Stimulated activated memory B cell treated with anti-CD40 and anti-IgM and Interleukin-4, amounts not matched to agents 10 μg/mL and 1 μg/mL and 100 μg/mL, for 72 hours (primary cell): Measurements from ENCODE around the gene IL17REL.

ENCODE experiments used
- ATAC-seq: fragments of 150-1000 bp; cut with Tn5 transposase; 2 replicates; pipeline ENCODE4 v1.10.0; 2021
- H3K27ac Mint-ChIP-seq: one replicate; pipeline ENCODE4 v1.8.0; 2022; ENCODE audit warnings: mild to moderate bottlenecking, mixed read lengths
- H3K27me3 Mint-ChIP-seq: one replicate; pipeline ENCODE4 v1.8.0; 2022; ENCODE audit warnings: mixed read lengths
- H3K36me3 Mint-ChIP-seq: one replicate; pipeline ENCODE4 v1.8.0; 2022; ENCODE audit warnings: mixed read lengths
- H3K4me1 Mint-ChIP-seq: one replicate; pipeline ENCODE4 v1.8.0; 2022; ENCODE audit warnings: mixed read lengths
- H3K4me3 Mint-ChIP-seq: one replicate; pipeline ENCODE4 v1.8.0; 2022; ENCODE audit warnings: mild to moderate bottlenecking, moderate library complexity, mixed read lengths
- H3K9me3 Mint-ChIP-seq: one replicate; pipeline ENCODE4 v1.8.0; 2022; ENCODE audit warnings: mixed read lengths

Gene IL17REL

DNA sequence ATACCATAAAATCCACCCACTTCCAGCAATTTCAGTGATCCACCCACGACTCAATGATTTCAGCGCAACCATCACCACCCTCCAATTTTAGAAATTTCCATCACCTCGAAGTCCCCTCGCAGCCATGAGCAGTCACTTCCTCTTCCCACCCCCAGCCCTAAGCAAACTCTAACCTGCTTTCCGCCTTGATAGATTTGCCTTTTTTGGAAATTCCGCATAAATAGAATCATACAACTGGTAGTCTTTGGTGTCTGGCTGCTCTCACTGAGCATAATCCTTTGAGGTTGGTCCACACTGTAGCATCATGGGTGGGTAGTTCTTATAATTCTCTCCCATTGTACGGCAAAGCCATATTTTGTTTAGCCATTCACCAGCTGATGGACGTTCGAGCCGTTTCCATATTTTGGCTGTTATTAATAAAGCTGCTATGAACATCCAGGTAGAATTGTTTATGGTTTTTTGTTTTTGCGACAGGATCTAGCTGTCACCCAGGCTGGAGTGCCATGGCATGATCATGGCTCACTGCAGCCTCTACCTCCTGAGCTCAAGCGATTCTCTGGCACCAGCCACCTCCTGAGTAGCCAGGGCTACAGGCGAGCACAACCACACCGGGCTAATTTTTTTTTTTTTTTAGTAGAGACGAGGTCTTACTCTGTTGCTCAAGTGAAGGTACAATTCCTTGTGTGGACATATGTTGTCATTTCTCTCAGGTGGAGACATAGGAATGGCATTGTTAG is 36.0 kb downstream of the IL17REL start:
- Mint-ChIP-seq H3K4me1 (peaks cover 17% of the 10 kb centered on the region), H3K27me3 (no peaks in the 10 kb centered on the region), H3K9me3 (peaks cover 11% of the 10 kb centered on the region), H3K36me3 (peaks cover 10% of the 10 kb centered on the region), H3K27ac (peak overlapping the region; percentile 84), H3K4me3 (peak overlapping the region; percentile 27)
- peak; percentile 81 for ATAC-seq

DNA sequence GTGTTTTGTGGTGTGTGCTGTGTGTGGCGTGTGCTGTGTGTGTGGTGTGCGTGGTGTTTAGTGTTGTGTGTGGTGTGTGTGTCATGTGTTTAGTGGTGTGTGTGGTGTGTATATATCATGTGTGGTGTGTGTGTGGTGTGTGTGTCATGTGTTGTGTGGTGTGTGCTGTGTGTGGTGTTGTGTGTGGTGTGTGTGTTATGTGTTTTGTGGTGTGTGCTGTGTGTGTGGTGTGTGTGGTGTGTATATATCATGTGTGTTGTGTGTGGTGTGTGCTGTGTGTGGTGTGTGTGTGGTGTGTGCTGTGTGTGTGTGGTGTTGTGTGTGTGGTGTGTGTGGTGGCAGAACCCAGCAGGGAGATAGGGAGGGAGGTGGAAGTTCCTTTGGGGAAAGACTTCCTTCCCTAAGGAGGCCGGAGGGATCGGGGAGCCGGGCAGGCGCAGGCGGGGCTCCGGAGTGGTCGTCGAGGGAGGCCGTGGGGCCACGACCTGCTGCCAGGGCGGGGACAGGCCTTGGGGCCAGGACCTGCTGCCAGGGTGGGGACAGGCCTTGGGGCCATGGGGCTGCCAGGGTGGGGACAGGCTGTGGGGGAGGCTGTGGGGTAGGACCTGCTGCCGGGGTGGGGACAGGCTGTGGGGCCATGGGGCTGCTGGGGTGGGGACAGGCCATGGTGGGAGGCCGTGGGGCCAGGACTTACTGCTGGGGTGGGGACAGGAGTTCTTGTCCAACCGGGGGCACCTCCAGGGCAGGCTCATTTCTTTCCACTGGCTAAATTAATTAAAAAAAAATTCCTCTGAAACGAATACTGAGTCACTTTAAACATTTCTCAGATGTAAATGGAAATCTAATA is 36.8 kb downstream of the IL17REL start:
- Mint-ChIP-seq H3K27me3 (no peaks in the 10 kb centered on the region), H3K4me1 (peaks cover 20% of the 10 kb centered on the region), H3K27ac (peak overlapping the region; percentile 84), H3K36me3 (peaks cover 10% of the 10 kb centered on the region), H3K4me3 (peak overlapping the region; percentile 18), H3K9me3 (peaks cover 11% of the 10 kb centered on the region)
- ATAC-seq: peak; percentile 71

DNA sequence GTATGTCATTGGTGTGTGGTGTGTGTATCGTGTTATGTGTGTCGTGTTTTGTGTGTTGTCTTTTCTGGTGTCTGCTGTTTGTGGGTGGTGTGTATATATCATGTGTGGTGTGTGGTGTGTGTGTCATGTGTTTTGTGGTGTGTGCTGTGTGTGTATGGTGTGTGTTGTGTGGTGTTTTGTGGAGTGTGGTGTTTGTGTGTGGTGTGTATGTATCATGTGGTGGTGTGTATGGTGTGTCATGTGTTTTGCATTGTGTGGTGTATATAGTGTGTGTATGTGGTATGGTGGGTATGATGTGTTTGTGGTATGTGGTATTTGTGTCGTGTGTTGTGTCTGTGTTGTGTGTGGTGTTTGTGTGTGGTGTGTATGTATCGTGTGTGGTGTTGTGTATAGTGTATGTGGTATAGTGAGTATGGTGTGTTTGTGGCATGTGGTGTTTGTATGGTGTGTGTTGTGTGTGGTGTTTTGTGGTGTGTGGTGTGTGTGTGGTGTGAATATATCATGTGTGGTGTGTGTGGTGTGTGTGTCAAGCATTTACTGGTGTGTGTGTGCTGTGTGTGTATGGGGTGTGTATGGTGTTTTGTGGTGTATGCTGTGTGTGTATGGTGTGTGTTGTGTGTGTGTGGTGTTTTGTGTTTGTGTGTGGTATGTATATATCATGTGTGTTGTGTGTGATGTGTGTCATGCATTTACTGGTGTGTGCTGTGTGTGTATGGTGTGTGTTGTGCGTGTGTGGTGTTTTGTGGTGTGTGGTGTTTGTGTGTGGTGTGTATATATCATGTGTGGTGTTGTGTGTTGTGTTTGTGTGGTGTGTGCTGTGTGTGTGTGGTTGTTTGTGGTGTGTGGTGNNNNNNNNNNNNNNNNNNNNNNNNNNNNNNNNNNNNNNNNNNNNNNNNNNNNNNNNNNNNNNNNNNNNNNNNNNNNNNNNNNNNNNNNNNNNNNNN is 39.3 kb downstream of the IL17REL start:
- no peak for ATAC-seq
- H3K4me1 Mint-ChIP-seq: peaks cover 31% of the 10 kb centered on the region
- no peaks in the 10 kb centered on the region for H3K27me3 Mint-ChIP-seq
- no peak overlapping the region for H3K4me3 Mint-ChIP-seq
- no peaks in the 10 kb centered on the region for H3K36me3 Mint-ChIP-seq
- H3K9me3 Mint-ChIP-seq: peaks cover 3% of the 10 kb centered on the region
- H3K27ac Mint-ChIP-seq: no peak overlapping the region

GRCh38 chr22:49972163-49973017 is 40.2 kb downstream of the IL17REL start:
- H3K27me3 Mint-ChIP-seq: no peaks in the 10 kb centered on the region
- peaks cover 39% of the 10 kb centered on the region for H3K4me1 Mint-ChIP-seq
- no peak overlapping the region for H3K4me3 Mint-ChIP-seq
- ATAC-seq: no peak
- peaks cover 3% of the 10 kb centered on the region for H3K9me3 Mint-ChIP-seq
- peaks cover 2% of the 10 kb centered on the region for H3K36me3 Mint-ChIP-seq
- no peak overlapping the region for H3K27ac Mint-ChIP-seq

- peaks cover 44% of the 10 kb centered on the region for H3K4me1 Mint-ChIP-seq
- H3K27ac Mint-ChIP-seq: peak overlapping the region; percentile 95
- H3K4me3 Mint-ChIP-seq: peak overlapping the region; percentile 79
- H3K27me3 Mint-ChIP-seq: no peaks in the 10 kb centered on the region
- H3K9me3 Mint-ChIP-seq: peaks cover 3% of the 10 kb centered on the region
- peak; percentile 54 for ATAC-seq
- H3K36me3 Mint-ChIP-seq: peaks cover 5% of the 10 kb centered on the region
These were observed 41.1 kb downstream of the IL17REL start for GRCh38 chr22:49971232-49972162.

DNA sequence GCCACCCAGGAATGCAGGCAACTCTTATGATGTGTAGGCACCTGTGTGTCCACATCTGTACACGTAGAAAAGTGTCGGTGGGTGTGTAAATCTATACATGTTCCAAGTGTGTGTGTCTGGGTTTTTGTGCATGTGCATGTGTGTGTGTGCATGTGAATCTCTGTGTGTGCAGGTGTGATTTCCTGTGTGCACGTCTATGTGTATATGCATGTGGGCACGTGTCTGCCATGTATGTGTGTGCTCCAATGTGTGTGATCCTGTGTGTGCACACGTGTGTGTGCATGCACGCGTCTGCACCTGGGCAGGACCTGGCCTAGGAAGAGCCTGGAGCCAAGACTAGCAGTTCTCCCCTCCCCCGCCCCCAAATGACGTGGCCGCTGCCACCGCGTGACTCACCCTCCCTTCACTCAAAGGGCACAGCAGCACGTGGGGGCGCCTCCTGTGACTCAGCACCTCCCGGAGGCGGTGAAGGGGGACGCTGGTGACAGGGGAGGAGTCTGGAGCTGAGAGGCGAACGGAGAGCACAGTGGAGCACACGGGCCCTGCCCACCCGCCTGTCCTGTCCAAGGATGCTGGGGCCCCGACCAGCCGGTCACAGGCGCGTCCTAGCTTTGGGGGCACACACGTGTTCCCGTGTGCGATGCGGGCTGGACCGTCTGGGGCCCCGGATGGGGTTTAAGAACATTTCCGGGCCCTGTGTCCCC is 41.9 kb downstream of the IL17REL start:
- ATAC-seq: peak; percentile 90
- H3K36me3 Mint-ChIP-seq: peaks cover 5% of the 10 kb centered on the region
- peak overlapping the region; percentile 79 for H3K4me3 Mint-ChIP-seq
- H3K4me1 Mint-ChIP-seq: peaks cover 46% of the 10 kb centered on the region
- peak overlapping the region; percentile 95 for H3K27ac Mint-ChIP-seq
- no peaks in the 10 kb centered on the region for H3K27me3 Mint-ChIP-seq
- peaks cover 3% of the 10 kb centered on the region for H3K9me3 Mint-ChIP-seq

DNA sequence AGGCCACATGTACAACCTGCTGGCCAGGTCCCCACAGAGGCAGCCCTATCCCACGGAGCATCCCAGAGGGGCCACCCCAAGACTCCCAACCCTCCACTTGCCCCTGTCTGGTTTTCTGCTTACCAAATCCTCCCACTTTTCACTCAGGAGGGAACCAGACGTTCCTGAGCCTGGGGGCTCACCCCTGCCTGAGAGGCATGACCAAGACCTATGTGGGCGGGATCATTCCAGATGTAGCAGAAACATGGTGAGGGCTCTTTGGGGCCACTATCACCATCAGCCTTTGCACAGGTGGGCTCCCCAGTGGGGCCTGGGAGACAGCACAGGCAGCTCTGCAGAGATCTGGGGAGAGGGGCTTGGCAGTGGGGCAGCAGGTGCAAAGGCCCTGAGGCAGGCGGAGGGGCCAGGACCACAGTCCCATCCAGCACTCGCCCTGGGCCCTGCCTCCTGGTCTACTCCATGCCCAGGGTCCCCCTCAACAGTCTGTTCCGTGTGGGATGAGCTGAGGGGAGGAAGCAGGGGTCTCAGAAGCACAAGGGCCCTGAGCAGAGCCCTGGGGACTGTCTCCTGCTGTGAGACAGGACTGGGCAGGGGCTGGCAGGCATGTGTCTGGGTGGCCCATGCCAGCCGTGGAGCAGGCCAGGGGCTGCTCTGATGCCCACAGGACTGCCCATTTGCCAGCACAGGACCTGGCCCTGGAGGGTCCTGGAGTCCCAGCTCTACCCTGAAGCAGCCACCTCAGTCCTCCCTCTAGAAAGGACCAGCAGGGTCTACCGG is 42.6 kb downstream of the IL17REL start:
- no peak for ATAC-seq
- Mint-ChIP-seq H3K27ac (peak overlapping the region; percentile 95), H3K4me3 (no peak overlapping the region)

DNA sequence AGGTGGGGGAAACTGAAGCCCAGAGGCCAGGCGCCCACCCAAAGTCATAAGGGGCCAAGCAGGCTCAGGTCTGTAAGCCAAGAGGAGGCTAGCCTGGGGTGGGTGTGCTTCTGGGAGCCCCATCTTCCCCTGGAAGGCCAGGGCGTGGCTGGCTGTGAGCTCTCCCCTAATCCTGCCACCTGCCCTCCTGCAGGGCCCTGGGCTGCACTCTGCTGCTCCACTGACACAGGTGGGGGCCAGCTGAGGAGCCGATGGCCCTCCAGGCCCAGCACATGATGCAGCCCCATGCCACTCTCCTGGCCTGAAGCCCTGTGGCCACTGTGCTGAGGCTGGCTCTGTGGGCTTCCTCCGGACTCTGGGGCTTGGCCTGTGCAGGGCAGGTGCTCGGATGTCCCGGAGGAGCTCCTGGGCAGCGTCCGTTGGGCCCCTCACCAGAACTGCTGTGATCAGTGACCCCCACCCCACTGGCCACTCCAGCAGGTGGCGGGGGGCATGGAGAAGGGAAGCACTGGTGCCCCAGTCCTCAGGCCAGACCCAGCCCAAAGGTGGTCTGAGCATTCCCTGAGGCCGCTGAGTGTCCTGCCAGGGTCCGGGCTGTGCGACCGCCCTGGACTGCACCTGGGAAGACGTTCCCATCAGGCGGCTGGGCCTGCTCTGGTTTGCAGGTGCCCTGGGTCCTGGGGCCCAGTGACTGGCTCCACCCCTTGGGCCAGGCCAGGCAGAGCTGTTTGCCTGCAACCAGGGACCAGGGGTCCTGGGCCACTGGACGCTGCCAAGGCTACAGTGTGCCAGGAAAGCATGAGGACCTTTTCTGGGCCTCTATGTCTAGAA is 43.5 kb downstream of the IL17REL start:
- H3K36me3 Mint-ChIP-seq: peaks cover 8% of the 10 kb centered on the region
- peaks cover 56% of the 10 kb centered on the region for H3K4me1 Mint-ChIP-seq
- no peak overlapping the region for H3K27ac Mint-ChIP-seq
- no peaks in the 10 kb centered on the region for H3K27me3 Mint-ChIP-seq
- no peak for ATAC-seq
- no peak overlapping the region for H3K4me3 Mint-ChIP-seq
- H3K9me3 Mint-ChIP-seq: no peaks in the 10 kb centered on the region

More for the DNA sequence above, 42.6 kb downstream of the IL17REL start:
- Mint-ChIP-seq H3K9me3 (no peaks in the 10 kb centered on the region), H3K4me1 (peaks cover 47% of the 10 kb centered on the region), H3K27me3 (no peaks in the 10 kb centered on the region), H3K36me3 (peaks cover 5% of the 10 kb centered on the region)

DNA sequence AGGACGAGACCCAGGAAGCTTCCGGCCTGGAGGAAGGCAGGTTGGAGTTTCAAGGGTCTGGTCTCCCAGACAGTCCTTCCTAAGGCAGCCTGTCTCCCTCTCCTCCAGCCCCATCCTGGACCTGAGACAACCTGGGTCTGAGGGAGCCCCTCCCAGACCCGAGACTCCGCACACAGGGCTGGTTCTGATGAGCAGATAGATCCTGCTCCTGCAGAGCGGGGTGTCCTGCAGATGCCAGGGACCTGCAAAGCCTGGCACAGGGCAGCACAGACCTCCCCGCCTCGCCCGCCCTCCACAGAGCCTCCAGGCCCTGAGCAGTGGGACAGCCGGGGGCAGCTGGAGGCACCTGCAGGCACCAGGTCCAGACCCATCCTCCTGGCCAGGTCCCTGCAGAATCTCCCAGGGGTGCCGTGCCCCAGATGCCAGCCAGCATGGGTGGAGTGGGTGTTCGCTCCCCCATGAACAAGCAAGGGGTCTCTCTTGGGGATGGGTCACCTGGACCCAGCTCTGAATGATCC is 44.2 kb downstream of the IL17REL start:
- H3K4me3 Mint-ChIP-seq: no peak overlapping the region
- H3K27me3 Mint-ChIP-seq: no peaks in the 10 kb centered on the region
- ATAC-seq: no peak
- H3K4me1 Mint-ChIP-seq: peaks cover 63% of the 10 kb centered on the region
- H3K27ac Mint-ChIP-seq: peak overlapping the region; percentile 92
- no peaks in the 10 kb centered on the region for H3K9me3 Mint-ChIP-seq
- H3K36me3 Mint-ChIP-seq: peaks cover 14% of the 10 kb centered on the region

DNA sequence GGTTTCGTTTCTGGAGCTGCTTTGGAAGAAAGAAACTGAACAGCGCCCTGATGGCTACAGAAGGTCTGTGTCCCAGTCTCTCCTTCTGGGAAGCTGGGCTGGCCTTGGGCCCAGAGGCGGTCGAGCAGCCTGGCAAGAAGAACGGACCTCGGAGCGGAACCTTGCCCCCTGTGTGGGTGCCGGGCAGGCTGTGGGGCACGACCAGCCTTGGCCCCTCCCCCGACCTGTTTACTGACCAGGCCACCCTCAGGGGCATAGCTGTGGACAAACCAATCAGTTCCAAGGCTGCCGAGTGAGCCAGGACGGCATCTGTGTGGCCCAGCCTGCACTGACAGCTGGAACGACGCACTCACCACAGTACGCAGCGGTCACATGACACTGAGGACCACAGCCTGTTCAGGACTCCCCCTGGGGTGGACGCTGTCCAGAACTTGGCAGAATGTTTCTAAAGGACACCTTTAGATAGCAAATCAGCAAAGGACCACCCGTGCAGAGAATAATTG is 44.8 kb downstream of the IL17REL start:
- H3K4me3 Mint-ChIP-seq: peak overlapping the region; percentile 73
- peaks cover 69% of the 10 kb centered on the region for H3K4me1 Mint-ChIP-seq
- peaks cover 21% of the 10 kb centered on the region for H3K36me3 Mint-ChIP-seq
- no peaks in the 10 kb centered on the region for H3K27me3 Mint-ChIP-seq
- no peak for ATAC-seq
- peak overlapping the region; percentile 92 for H3K27ac Mint-ChIP-seq
- H3K9me3 Mint-ChIP-seq: no peaks in the 10 kb centered on the region
